KG1 (cell line): ENCODE results near the gene ABCA9.

Source experiments
- DNase-seq: peaks from one replicate; lab custom pipeline; 2025; lab: John Stamatoyannopoulos, UW

The ABCA9 gene

DNA sequence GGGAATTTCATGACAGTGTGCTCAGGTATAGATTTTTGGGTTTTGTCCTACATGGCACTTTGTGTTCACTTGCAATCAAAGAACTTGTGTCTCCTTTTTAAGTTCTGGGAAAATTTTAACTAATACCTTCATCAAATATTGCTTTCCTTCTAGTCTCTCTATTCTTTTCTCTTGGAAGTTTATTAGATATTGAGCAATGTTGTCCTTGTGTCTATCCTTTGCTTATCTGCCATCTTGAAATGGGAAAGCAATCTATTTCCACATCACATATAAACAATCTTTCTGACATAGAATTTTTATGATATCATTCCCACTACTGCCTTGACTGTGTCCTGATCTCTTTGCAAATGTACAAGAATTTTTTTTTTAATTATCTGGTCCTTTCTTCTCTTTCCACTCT, 4.4 kb upstream of the ABCA9 start:
- no peak for DNase-seq

DNA sequence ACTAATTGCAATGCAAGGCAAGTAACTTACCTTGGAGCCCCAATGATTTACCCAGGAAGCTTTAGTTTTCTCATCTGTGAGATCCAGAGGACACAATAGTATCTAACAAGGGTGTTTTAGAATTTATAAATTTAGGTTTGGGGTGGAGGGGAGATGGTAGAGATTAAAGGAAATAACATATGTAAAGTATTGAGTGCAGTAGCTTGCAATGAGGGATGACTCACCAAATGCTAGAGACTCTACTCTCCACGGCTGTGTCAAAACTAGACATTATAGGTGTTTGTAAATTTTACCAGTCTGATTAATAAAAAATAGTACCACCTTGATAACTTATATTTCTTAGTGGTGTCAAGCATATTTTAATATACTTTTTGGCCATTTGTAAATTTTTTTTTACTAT, 3.7 kb upstream of the ABCA9 start:
- DNase-seq: no peak

DNA sequence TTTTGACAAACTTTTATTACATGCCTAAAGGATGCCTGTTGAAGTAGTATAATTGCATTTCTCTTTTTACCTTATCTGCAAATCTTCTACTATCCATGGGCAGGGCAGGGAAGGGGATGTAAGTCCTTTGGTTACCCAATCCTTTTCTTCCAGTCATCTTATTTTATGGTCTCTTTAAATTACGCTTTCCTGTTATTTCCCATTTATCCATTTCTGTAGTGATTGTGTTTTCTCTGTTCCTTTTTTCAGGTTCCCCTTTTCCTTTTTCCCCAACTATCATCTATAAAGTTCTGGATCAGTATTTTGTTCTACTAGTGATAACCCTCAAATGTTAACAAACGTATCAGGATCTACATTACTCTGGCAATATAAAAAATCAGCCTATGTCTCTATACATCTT, 3.3 kb upstream of the ABCA9 start:
- no peak for DNase-seq

DNA sequence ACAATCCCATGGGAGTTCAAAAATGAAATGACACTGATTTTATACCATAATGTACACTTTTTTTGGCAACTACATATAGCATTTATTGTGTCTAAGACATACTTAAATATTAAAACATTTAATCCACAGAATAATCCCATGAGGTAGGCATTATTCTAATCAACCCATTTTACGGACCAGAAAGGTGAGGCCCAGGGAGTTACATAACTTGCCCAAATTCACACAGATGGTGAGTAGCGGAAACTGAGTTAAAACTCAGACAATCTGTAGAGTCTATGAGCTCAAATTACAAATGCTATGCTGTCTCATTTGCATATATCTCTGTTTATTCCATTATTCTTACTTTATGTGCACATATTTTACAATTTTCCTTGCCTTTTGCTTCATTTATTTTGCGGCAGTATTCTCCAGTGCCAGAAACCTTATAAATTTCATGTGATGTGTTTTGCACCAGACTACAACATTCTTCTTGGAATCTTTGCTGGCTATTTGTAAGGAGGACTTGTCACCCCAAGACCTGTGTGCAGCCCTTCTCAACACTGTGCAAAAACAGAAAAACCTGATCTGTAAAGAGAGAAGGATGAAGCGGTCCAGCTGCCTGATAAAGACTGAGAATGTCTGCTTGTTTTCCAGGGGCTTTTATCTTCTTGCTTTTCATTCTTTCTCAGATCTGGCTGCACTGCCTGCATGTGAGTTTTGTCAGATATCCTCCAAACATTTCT, 2.3 kb upstream of the ABCA9 start:
- DNase-seq: no peak

DNA sequence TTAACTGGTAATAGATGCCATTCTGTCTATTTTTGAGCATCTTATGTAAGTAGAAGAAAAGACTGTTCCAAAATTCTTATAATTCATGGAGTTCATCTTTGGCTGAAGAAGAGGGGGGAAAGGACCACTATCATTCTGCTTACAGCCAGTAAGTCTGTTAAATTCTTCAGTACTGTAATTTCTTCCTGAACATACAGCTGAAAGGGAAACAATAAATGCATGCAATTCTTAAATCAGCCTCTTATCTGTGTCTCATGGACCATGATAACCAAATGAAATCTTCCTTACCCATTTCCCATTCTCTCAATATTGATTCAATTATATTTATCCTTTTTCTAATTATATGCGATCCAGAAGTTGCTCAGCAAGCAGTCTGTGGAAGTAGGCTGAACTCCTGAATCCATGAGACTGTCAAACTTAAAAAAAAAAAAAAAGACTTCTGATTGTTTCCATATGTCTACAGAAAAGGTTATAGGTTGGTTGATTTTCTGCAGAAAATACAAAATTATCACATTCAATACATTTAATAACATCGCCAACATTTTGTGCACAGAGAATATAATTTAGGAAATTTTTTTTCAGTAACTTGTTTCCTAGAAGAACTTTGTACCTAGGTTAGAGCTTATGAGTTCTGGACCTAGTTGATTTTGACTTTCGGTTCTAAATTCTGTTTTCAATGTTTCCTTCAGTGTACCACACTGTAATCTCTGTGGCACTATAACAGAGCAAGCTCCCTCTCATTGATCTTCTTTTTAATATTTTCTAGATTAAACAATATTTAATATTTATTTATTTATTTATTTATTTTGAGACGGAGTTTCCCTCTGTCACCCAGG, 1.2 kb upstream of the ABCA9 start:
- DNase-seq: no peak

DNA sequence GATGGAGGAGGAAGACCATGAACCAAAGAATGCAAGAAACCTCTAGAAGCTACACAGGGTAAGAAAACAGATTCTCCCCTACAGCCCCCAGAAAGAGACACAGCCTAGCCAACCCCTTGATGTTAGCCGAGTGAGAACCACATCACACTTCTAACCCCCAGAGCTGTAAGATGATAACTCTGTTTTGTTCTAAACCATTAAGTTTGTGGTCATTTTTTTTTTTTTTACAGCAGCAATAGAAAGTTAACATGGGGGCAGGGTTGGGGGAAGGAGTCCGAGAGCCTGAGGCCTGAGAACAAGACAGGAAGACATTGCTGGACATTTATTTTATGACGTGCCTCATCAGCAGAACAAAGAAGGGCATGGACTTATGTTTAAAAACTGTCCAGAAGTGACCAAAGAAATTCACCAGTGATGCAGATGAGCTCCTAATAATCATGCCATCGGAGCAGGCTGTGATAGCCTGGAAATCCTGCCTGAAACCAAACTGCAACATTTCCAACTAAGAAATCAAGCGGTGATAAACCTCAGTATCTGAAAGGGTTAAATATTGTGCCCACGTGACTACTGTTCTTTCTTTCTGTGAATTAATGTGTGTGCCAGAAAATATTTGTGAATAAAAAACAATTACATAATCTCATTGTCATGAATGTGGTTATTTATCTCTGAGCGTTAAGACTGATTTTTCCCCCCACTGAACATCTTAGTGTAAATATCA, 1.1 kb downstream of the ABCA9 start:
- DNase-seq: no peak

DNA sequence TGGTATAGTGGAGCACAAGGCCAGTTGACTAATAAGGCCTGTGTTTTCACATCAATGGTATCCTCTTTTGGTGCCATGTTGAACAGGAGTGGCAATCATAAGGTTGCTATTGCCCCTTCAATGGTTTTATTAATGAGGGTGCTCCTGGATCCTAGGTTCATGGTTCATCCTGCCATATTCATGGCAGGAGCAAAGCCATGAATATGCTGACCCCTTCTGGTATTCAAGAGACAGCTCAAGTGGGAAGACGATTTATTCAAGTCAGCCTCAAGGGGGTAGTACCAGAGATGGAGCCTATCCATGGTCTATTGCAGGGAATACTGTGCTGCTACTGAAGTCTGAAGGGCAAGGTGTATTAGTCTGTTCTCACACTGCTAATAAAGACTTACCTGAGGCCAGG, 2.6 kb downstream of the ABCA9 start:
- no peak for DNase-seq

DNA sequence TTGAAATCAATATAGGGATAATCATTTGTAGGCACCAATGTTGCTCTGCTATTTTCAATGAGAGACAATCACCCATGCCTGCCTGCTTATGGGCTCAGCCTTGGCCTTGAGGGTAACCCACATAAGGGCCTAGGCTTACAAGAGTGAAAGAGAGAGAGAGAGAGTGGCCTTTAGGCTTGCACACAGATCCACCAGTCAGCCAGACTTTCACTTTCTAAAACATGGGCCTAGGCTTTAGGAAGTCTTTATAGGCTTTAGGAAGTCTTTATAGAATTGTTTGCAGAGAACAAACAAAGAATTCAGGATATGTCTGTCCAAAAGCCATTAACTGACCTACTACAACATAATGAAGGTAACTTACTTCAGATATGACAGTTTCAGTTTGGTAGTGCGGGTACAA, 3.4 kb downstream of the ABCA9 start:
- no peak for DNase-seq

DNA sequence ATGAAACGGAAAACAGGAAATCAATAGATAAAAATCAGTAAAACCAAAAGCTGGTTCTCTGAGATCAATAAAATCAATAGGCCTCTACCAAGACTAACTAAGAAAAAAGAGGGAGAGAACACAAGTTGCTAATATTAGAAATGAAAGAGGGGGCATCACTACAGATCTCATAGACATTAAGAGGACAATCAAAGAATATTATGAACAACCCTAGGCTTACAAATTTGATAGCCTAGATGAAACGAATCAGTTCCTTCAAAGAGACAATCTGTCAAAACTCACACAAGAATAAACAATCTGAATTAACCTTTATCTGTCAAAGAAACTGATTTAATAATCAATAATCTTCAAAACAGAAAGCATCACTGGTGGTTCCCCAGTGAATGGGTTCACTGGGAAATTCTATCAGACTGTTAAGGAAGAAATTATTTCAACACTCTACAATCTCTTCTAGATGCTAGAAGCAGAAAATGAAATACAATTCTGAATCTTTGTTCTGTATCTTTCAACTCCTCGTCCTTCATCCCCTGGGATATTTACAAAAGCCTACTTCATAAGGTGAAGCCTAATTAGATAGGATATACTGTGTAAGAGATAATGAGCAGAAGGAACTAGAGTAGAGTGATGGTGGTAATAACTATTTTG, 4.4 kb downstream of the ABCA9 start:
- no peak for DNase-seq

DNA sequence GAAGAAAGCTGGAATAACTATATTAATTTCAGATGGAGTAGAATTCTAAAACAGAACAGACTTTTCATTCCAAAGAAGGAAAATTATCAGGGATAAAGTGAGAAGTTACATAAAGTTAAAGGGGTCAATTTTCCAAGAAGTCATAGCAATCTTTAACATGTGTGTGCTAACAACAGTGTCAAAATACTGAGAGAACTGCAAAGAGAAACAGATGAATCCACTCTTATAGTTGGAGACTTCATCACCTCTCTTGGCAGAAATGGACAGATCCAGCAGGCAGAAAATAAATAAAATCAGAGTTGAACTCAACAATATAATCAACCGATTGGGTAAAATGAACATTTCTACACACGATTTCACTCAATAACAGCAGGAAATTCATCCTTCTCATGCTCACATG, 5.4 kb downstream of the ABCA9 start:
- DNase-seq: no peak

DNA sequence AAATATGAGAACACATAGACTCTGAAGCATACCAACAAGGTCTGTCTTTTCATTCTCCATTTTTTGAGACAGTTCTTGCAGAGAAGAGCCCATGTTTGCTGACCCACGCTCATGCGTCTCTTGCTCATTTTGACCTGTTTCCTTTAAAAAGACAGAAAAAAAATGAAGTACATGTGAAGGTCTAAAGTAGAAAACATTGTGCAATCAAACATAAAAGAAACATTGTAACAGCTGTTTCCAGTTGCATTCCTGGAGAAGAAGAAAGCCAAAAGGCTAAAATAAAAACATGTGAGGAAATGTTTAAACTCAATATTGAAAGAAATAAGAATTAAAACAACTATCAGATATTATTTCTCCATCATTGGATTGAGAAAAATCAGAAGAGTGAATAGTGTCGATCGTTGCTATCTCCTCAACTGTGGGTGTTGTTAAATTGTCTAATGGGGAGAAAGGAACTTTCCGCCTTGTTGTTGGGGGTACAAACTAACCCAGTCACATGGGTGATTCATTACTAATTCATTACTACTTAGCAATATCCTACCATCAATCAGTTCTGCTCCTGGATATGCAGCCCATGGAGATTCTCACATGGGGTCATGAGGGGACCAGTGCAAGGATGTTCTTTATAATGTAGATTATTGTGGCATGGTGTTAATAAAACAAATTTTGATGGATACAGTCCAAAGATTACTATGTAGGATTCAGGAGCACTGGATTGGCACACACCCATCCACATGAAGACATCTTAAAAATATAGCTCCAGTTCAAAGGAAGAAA, 9.5 kb downstream of the ABCA9 start:
- DNase-seq: no peak

DNA sequence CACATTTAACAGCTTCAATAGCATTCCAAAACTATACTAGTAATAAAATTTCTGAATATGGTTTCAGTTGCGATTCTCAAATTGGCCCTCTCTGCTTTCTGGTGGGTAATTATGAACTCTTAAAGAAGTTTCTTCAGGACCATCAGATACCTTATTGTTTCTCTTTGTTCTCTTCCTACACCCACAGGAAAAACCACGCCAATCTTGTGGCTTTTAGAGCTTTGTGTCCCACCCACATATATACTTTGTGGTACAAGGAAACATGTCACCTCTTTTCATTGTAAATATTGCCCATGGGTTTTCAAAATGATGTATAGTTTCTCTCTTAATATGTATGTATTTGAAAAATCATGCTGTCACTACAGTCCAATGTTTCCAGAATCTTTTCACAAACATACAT, 12.1 kb downstream of the ABCA9 start:
- no peak for DNase-seq

DNA sequence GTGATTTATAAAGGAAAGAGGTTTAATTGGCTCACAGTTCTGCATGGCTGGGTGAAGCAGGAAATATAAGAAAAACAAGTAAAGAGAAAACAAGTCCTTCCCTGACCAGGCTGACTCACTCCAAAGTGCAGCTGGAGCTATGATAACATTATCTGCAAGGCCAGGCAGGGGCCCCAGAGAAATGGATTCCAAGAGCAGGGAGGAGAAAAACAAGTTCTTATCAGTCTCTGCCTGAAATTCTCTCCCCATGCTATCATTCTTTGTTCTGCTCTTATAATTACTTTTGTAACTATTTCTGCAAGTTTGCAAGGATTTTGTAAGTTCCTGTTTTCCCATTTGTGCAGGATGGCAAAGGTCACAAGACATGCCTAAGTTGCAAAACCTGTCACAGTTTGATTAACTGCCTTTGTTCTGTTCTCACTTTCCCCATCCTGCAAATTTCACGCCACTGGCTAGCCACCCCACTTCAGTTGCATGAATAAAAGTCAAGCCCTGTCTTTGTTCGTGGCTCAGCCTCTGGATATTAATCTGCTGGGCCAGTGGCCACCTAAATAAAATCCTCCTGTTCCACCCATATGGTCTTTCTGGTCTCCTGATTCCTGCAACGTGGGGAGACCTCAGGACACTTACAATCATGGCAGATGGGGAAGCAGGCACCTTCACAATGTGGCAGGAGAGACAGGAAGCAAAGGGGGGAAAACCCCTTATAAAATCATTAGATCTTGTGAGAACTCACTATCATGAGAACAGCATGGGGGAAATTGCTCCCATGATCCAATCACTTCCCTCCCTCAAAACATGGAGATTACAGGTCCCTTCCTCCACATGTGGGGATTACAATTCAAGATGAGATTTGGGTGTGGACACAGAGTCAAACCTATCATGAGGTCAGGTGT, 13.1 kb downstream of the ABCA9 start:
- DNase-seq: no peak

DNA sequence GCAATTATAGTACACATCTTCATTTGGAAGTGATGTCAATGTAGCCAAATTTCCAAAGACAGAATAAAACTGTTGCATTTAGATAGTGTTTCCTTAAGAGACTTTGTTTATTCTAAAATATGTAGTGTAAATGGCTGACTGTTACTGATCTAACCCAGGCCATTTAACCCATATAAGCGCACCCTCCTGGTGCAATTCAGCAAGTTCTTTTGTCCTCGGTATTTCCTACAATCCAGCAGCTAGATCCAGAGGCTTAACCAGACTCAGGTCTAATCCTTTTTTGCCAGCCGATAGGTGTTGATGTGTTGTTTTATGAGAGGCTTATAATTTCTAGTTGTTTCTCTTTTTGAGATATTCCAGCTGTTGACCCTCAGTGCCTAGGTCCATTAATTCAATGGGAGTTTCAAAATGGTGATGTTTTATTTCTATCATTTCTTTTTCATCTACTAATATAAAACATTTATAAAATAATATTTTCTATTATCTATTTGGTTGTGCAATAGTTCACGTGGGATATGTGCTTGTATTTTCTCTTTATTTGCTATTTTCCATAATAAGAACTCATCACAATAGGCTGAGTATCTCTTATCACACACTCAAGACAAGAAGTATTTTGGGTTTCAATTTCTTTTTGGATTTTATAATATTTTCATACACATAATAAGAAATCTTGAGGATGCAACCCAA, 14.5 kb downstream of the ABCA9 start:
- no peak for DNase-seq

DNA sequence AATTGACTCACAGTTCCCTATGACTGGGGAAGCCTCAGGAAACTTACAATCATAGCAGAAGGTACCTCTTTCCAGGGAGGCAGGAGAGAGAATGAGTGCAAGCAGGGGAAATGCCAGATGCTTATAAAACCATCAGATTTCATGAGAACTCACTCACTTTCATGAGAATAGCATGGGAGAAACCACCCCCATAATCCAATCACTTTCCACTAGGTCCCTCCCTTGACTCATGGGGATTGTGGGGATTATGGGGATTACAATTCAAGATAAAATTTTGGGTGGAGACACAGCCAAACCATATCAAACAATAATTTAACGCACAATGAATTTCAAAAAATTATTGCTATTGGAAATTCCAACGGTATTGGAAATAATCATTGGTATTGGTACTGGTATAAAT, 15.1 kb downstream of the ABCA9 start:
- no peak for DNase-seq

DNA sequence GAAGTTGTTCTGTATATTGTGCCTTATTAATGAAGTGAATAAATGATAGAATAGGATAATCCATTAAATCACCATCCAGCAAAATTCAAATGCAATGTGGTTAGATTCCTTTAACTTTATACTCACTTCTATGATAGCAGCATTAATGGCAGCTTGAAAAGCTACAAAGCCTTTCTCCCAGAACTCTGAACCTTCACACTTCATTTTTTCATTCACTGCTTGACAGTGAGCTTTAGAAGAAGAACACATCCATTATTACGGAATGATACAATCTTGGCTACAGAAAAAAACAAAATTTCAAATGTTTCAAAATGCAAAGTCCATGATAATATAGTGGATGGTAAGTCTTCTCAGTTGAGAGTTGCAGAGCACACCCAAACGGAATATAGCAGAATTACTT, 16.4 kb downstream of the ABCA9 start:
- no peak for DNase-seq

DNA sequence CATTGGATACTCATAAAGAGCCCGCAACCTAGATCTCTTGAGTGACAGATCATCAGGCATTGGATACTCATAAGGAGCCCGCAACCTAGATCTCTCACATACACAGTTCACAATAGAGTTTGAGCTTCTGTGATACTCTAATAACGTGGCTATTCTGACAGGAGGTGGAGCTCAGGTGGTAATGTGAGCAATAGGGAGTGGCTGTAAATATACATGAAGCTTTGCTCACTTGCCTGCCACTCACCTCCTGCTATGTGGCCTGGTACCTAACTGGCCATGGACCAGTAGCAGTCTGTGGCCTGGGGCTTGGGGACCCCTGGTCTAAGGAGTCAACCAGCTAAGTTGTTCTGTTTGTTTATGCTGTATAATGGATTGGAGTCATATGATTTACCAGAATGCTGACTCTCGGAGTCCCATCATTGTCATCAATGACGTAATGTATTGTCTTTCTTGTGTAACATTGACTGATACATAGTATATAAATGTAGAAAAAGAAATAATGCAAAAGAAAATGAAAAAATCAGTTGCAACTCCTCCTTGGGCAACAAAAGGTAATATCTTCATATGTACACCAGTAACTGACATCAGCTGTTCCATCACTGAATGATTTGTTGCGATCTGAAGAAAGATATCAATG, 17.5 kb downstream of the ABCA9 start:
- DNase-seq: no peak

DNA sequence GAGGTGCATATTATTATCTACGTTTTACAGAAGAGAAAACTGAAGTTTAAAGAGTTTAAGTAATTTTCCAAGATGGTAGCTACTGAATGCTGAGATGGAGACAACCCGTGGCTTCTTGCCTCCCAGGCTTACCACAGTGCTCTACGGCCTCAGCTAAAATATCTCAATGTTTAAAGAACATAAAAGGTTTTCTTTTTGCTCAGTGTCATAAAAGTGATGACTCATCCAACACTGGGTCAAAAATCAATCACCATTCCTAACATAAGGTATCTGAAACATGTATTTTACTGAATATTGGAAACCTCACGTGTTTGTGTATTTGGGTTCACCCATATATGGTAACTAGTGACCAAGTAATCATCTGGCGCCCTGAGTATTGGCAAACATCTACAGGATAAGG, 18.4 kb downstream of the ABCA9 start:
- no peak for DNase-seq

DNA sequence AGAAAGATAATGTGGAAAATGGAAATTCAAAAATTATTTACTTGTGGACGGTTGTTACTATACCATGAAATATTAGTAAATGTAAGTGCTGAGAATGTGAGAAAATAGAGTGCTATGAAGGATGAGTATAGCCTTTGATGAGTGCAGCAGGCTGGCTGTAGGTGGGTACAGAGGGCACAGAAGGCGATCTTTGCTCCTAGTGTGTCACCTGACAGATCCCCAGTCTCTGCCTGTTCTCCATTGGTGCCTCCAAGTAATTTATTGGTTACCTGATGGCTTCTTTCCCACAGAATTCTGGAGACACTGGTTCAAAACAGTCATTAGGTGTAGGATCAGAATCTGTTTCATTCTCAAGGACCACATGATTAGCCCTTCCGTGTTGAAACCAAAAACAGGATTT, 28.9 kb downstream of the ABCA9 start:
- DNase-seq: no peak

DNA sequence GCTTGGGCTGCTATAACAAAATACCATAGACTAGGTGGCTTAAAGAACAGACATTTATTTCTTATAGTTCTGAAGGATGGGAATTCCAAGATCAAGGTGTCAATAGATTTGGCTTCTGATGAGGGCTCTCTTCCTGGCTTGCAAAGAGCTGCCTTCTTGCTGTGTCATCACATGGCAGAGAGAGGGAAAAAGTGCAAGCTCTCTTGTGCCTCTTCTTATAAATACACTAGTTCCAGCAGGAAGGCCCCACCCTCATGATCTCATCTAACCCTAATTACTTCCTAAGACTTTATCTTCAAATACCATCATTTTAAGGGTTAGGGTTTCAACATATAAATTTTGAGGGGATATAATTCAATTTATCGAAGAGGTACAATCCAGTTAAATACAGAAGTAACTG, 30.6 kb downstream of the ABCA9 start:
- no peak for DNase-seq
